ENCODE measurements around the gene PHF24.

DNA sequence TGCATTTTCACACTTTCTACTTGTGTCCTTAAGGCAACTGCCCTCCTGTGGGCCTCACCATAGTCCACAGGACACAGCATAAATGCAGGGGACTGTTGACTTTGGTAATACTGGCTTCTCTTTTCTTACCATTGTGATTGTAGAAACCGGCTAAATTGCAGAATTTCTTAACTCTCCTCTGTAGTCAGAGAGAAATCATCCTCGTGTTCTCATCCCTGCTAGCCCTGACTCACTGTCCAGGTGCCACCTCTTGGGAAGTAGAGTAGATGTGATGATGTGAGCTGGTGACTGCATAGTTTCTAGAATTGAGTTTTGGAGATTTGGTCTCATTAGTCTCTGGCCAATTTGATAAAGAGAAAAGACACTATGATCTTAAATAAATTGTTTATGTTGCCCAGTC lies 5.5 kb downstream of the PHF24 start:
- TF ChIP-seq, protein P1, sequence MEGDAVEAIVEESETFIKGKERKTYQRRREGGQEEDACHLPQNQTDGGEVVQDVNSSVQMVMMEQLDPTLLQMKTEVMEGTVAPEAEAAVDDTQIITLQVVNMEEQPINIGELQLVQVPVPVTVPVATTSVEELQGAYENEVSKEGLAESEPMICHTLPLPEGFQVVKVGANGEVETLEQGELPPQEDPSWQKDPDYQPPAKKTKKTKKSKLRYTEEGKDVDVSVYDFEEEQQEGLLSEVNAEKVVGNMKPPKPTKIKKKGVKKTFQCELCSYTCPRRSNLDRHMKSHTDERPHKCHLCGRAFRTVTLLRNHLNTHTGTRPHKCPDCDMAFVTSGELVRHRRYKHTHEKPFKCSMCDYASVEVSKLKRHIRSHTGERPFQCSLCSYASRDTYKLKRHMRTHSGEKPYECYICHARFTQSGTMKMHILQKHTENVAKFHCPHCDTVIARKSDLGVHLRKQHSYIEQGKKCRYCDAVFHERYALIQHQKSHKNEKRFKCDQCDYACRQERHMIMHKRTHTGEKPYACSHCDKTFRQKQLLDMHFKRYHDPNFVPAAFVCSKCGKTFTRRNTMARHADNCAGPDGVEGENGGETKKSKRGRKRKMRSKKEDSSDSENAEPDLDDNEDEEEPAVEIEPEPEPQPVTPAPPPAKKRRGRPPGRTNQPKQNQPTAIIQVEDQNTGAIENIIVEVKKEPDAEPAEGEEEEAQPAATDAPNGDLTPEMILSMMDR (IDR thresholded peaks at IDR 0.05), result no peak
- TF ChIP-seq POLR2A (IDR thresholded peaks at IDR 0.05), result no peak
